ENCODE results near the gene SMG6.

DNA sequence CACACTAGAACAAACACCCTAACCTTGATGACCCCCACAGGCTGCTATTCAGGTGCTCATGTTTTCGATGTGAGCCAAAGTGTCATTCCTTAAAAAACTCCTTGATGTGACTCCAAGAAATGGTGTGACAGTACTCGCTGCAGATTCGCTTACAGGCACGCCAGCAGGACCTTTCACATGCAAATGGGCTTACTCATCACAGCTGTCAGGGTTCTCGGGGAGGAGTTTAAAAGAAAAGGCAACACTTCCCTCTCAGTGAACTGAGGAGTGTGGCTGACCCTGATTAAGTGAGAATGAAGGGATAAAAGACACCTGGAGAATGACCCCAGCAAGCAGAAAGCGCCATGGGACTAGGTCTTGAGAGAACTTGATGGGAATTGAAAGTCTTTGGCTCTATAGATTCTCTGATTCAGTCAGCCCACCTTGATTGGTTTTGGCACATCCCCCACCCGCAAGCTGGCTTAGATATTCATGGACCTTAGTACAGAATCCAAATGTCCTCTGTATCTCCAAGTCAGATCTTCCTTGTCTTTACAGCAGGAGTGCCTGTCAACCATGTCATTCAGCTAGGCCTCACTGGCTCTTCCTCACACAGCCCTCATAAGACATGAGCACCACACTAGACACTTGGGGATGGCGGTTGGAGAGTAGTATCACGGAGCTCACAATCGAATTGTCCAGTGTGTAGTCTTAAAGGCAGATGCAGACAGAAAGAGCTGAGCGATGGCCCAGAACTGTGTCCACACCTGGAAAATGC lies 166.1 kb downstream of the SMG6 start:
- TF ChIP-seq CTCF (IDR thresholded peaks at IDR 0.05), result no peak
- TF ChIP-seq EZH2 (IDR thresholded peaks at IDR 0.05; ENCODE audit: borderline replicate concordance, insufficient read depth, low read depth, low read length, poor library complexity, severe bottlenecking), result no peak

Data from B cell (primary cell).